ENCODE data around the gene MED14. TPM values are rescaled to one million over a fixed set of nuclear protein-coding genes. Genes with fewer than 3 reads are reported as not detected.

MED14 gene
- total and polyA plus RNA-seq, 2 of the 13 experiments (the other 11 are each of a cell fraction or from before 2014, with no cell fraction given): 10.2 to 16.3 TPM

DNA sequence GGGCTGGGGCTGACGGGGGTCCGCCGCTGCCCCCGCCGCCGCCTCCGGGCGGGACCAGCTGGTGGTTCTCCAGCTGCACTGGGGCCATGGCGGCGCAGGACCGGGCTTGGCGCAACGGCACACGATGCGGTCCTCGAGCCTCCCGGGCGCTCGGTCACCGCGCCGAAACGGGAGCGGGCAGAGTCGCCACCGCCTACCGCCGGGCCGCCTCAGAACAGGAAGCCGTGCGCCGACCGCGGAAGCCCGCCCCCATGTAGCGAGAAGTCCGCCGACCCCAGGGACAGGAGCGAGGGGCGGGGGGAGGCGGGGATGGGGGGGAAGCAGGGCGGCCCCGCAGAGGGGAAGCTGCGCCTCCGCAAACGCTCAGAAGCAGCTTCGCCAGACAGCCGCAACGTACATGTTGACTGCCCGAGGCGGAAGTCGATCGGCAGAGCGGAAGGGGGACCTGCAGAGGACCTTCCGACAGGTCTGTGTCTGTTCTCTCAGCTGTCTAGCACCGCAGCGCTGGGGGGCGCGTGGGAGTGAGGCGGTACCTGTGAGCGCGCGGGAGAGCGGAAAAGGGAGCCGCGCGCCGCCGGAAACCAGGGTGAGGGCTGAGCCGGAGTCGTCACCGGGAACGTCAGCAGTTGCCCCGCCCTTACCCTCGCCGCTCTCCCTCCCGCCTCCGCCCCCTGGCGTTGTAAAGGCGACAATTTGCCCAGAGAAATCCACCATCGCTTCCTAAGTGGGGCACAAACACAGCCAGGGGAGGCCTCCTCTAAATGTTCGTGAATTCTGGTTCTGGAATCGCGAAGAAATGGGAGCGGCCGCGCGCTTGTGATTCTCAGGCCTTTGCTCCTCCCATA lies at the start of gene MED14 (continued):
- TF ChIP-seq ZNF776 (CRISPR knock-in tag; IDR thresholded peaks at IDR 0.05): no peak
- TF ChIP-seq, protein P1, sequence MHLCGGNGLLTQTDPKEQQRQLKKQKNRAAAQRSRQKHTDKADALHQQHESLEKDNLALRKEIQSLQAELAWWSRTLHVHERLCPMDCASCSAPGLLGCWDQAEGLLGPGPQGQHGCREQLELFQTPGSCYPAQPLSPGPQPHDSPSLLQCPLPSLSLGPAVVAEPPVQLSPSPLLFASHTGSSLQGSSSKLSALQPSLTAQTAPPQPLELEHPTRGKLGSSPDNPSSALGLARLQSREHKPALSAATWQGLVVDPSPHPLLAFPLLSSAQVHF (CRISPR knock-in tag; IDR thresholded peaks at IDR 0.05): no peak
- TF ChIP-seq ZNF567 (CRISPR knock-in tag; IDR thresholded peaks at IDR 0.05; ENCODE audit: borderline replicate concordance): no peak
- no peak for TF ChIP-seq ZNF761 (CRISPR knock-in tag; conservative IDR thresholded peaks at IDR 0.05)
- no peak for TF ChIP-seq ZFP1 (CRISPR knock-in tag; IDR thresholded peaks at IDR 0.05)
- TF ChIP-seq HDAC1 (CRISPR knock-in tag; IDR thresholded peaks at IDR 0.05): peak; percentile 59
- TF ChIP-seq ZBTB3 (CRISPR knock-in tag; IDR thresholded peaks at IDR 0.05; ENCODE audit: borderline replicate concordance, low read depth): no peak
- no peak for TF ChIP-seq AHR (CRISPR knock-in tag; IDR thresholded peaks at IDR 0.05)
- no peak for TF ChIP-seq PAF1 (CRISPR knock-in tag; IDR thresholded peaks at IDR 0.05)
- TF ChIP-seq ZFP36L1 (CRISPR knock-in tag; IDR thresholded peaks at IDR 0.05): no peak
- TF ChIP-seq, protein P2, sequence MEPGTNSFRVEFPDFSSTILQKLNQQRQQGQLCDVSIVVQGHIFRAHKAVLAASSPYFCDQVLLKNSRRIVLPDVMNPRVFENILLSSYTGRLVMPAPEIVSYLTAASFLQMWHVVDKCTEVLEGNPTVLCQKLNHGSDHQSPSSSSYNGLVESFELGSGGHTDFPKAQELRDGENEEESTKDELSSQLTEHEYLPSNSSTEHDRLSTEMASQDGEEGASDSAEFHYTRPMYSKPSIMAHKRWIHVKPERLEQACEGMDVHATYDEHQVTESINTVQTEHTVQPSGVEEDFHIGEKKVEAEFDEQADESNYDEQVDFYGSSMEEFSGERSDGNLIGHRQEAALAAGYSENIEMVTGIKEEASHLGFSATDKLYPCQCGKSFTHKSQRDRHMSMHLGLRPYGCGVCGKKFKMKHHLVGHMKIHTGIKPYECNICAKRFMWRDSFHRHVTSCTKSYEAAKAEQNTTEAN (CRISPR knock-in tag; conservative IDR thresholded peaks at IDR 0.05): no peak
- TF ChIP-seq, protein P3, sequence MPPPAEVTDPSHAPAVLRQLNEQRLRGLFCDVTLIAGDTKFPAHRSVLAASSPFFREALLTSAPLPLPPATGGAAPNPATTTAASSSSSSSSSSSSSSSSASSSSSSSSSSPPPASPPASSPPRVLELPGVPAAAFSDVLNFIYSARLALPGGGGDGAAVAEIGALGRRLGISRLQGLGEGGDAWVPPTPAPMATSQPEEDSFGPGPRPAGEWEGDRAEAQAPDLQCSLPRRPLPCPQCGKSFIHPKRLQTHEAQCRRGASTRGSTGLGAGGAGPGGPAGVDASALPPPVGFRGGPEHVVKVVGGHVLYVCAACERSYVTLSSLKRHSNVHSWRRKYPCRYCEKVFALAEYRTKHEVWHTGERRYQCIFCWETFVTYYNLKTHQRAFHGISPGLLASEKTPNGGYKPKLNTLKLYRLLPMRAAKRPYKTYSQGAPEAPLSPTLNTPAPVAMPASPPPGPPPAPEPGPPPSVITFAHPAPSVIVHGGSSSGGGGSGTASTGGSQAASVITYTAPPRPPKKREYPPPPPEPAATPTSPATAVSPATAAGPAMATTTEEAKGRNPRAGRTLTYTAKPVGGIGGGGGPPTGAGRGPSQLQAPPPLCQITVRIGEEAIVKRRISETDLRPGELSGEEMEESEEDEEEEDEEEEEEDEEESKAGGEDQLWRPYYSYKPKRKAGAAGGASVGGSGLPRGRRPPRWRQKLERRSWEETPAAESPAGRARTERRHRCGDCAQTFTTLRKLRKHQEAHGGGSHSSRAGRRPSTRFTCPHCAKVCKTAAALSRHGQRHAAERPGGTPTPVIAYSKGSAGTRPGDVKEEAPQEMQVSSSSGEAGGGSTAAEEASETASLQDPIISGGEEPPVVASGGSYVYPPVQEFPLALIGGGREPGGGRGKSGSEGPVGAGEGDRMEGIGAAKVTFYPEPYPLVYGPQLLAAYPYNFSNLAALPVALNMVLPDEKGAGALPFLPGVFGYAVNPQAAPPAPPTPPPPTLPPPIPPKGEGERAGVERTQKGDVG (CRISPR knock-in tag; IDR thresholded peaks at IDR 0.05; ENCODE audit: borderline replicate concordance): no peak
- TF ChIP-seq, protein P4, sequence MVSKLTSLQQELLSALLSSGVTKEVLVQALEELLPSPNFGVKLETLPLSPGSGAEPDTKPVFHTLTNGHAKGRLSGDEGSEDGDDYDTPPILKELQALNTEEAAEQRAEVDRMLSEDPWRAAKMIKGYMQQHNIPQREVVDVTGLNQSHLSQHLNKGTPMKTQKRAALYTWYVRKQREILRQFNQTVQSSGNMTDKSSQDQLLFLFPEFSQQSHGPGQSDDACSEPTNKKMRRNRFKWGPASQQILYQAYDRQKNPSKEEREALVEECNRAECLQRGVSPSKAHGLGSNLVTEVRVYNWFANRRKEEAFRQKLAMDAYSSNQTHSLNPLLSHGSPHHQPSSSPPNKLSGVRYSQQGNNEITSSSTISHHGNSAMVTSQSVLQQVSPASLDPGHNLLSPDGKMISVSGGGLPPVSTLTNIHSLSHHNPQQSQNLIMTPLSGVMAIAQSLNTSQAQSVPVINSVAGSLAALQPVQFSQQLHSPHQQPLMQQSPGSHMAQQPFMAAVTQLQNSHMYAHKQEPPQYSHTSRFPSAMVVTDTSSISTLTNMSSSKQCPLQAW (CRISPR knock-in tag; IDR thresholded peaks at IDR 0.05): peak; percentile 47; the same call in 1 of the 2 replicates
- no peak for TF ChIP-seq NFYB (CRISPR knock-in tag; IDR thresholded peaks at IDR 0.05)
- TF ChIP-seq, protein P5, sequence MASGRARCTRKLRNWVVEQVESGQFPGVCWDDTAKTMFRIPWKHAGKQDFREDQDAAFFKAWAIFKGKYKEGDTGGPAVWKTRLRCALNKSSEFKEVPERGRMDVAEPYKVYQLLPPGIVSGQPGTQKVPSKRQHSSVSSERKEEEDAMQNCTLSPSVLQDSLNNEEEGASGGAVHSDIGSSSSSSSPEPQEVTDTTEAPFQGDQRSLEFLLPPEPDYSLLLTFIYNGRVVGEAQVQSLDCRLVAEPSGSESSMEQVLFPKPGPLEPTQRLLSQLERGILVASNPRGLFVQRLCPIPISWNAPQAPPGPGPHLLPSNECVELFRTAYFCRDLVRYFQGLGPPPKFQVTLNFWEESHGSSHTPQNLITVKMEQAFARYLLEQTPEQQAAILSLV (CRISPR knock-in tag; IDR thresholded peaks at IDR 0.05; ENCODE audit: borderline replicate concordance): no peak
- TF ChIP-seq CHCHD3 (CRISPR knock-in tag; IDR thresholded peaks at IDR 0.05): no peak
- TF ChIP-seq CENPT (CRISPR knock-in tag; IDR thresholded peaks at IDR 0.05; ENCODE audit: low read depth): no peak
- TF ChIP-seq, protein P6, sequence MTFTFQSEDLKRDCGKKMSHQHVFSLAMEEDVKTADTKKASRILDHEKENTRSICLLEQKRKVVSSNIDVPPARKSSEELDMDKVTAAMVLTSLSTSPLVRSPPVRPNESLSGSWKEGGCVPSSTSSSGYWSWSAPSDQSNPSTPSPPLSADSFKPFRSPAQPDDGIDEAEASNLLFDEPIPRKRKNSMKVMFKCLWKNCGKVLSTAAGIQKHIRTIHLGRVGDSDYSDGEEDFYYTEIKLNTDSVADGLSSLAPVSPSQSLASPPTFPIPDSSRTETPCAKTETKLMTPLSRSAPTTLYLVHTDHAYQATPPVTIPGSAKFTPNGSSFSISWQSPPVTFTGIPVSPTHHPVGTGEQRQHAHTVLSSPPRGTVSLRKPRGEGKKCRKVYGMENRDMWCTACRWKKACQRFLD (CRISPR knock-in tag; IDR thresholded peaks at IDR 0.05; ENCODE audit: borderline replicate concordance): no peak
- no peak for TF ChIP-seq ZNF629 (CRISPR knock-in tag; conservative IDR thresholded peaks at IDR 0.05)
- TF ChIP-seq ERF (CRISPR knock-in tag; IDR thresholded peaks at IDR 0.05): peak; percentile 52; the same call in 1 of the 2 replicates

Data from HepG2 (cell line).